ENCODE results near the gene ABHD8.

DNA sequence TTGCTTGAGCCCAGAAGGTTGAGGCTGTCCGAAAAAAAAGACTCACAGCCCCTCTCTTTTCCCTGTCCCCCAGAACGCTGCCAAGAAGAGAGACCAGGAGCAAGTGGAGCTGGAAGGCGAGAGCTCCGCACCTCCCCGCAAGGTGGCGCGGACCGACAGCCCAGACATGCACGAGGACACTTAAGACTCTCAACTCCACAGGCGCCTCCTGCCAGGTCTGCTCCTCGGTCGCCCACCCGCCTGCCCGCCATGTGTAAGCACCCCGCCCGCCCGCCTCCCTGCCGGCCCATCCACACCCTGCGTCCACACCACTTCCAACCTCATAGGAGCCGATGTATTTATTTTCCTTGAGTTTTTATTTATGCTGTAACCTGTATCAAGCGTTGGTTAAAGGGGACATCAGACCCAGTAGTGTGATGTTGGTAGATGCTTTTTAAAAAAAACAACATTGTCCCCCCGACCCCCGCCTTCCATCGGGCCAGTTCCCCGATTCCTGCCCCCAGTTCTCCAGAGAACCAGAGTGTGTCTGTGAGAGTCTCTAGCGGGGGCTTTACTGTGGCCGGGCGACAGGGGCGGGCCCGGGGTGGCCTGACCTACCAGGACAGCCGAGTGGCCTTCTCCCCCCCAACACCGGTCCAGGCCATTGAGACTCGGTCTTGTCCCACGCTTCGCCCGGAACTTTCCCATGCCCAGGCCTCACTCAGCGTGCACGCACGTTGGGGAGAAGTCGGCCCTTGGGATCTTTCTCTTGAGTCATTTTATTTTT lies 16.4 kb upstream of the ABHD8 start:
- TF ChIP-seq EZH2 (IDR thresholded peaks at IDR 0.05) = no peak
- no peak for TF ChIP-seq POLR2AphosphoS5 (IDR thresholded peaks at IDR 0.05; ENCODE audit: borderline replicate concordance, low read depth, low read length)
- no peak for TF ChIP-seq FOXP2 (optimal IDR thresholded peaks at IDR 0.05; ENCODE audit: control extremely low read depth, extremely low read length, insufficient read depth)

All from SK-N-MC (cell line).